GM10248 (cell line): ENCODE results near the gene PLCB3.

ENCODE experiments used
- CTCF ChIA-PET: fragments of 300-600 bp; sonication (Branson Sonifier 250); formaldehyde crosslinking; extraction: SDS; loops from one replicate; lab custom pipeline; 2021; ENCODE audit warnings: antibody characterized with exemption; lab: Yijun Ruan, JAX
- POLR2A ChIA-PET: fragments of 350-650 bp; sonication (Branson Sonifier 250); formaldehyde crosslinking; extraction: SDS; loops from one replicate; lab custom pipeline; 2020; ENCODE audit warnings: antibody characterized with exemption; lab: Yijun Ruan, JAX
- DNase-seq: peaks from one replicate; pipeline ENCODE4 v3.0.0; 2012; ENCODE audit errors: extremely low spot score
- TF ChIP-seq, protein P1 (sequence below): IDR thresholded peaks from 2 replicates; pipeline ENCODE4 v1.5.1; 2012; ENCODE audit warnings: mild to moderate bottlenecking, low read depth; ENCODE audit errors: extremely low read depth, missing control alignments, control extremely low read depth

The PLCB3 gene

DNA sequence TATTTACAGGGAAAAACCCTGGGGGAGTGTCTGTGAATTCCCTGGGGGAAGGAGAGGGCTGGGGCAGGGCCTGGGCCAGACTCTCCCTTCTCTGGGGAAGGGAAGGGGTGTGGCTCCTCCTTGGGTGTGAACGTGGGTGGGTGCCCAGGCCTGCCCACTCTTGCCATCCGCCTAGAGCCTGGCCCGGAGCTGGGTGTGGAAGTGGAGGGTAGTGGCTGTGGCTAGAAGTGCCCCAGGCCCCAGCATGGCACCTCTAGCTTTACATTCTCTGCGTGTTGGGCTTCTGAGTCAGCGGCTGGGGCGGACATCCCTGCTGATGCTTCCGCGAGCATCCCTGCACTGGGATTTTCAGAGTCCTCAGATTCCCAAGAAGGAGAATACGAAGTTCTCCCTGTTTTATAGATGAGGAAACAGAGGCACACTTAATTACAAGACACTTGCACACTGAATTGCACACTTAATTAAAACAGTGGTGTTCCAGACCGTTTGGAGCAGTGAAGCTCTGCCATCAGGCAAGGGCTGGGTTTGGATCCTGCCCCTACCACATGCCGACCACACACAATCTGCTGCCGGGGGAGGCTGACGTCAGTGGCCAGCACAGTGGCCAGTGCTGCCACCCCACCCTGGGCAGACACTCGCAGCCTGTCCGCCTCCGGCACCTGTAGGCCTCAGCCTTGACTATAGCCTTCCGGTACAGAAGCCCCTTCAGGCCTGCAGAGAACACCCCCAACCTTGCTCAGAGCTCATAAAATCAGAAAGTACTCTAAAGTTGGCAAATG, 25.5 kb downstream of the PLCB3 start:
- CTCF ChIA-PET = interaction anchor here (15.3 kb wide), 1 partner anchor 26 kb away, joined by 164 read pairs; the partner anchor contains the start of genes CATSPERZ and ESRRA
- TF ChIP-seq, protein P1, sequence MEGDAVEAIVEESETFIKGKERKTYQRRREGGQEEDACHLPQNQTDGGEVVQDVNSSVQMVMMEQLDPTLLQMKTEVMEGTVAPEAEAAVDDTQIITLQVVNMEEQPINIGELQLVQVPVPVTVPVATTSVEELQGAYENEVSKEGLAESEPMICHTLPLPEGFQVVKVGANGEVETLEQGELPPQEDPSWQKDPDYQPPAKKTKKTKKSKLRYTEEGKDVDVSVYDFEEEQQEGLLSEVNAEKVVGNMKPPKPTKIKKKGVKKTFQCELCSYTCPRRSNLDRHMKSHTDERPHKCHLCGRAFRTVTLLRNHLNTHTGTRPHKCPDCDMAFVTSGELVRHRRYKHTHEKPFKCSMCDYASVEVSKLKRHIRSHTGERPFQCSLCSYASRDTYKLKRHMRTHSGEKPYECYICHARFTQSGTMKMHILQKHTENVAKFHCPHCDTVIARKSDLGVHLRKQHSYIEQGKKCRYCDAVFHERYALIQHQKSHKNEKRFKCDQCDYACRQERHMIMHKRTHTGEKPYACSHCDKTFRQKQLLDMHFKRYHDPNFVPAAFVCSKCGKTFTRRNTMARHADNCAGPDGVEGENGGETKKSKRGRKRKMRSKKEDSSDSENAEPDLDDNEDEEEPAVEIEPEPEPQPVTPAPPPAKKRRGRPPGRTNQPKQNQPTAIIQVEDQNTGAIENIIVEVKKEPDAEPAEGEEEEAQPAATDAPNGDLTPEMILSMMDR = no peak
- POLR2A ChIA-PET = no interaction called here
- no peak for DNase-seq

DNA sequence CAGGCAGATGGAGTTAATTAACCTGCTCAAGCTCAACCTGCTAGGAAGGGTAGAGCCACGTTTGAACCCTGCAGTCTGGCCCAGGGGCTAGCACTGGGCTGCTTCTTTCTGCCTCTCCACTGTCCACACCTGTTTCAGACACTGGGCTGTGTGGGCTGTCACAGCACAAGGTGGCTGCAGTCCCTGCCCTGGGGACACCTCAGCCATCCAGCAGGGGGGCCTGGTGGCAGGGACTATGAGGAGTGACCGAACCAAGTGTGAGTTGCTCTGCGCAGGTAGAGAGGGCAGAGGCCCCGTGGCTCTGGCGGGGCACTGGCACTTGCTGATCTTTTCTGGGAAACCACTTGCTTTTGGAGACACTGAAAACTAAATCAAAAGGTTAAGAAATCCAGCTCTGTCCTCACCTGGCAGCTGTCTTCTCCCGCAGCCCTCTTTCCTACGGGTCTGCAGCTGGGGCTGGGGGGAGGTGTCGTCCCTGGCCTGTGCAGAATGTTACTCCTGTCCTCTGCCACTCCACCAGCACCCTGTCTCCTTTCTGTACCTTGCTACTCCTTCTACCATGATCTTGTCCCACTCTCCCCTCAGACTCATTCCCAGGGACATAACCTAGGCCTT, 27.4 kb downstream of the PLCB3 start:
- TF ChIP-seq, protein P1 = no peak
- ChIA-PET POLR2A (no interaction called here), CTCF (interaction anchor here (2.0 to 15.3 kb wide), 2 partner anchors 24 to 29 kb away, joined by 7 to 164 read pairs; partner anchors contain the start of genes CATSPERZ and ESRRA)
- no peak for DNase-seq

DNA sequence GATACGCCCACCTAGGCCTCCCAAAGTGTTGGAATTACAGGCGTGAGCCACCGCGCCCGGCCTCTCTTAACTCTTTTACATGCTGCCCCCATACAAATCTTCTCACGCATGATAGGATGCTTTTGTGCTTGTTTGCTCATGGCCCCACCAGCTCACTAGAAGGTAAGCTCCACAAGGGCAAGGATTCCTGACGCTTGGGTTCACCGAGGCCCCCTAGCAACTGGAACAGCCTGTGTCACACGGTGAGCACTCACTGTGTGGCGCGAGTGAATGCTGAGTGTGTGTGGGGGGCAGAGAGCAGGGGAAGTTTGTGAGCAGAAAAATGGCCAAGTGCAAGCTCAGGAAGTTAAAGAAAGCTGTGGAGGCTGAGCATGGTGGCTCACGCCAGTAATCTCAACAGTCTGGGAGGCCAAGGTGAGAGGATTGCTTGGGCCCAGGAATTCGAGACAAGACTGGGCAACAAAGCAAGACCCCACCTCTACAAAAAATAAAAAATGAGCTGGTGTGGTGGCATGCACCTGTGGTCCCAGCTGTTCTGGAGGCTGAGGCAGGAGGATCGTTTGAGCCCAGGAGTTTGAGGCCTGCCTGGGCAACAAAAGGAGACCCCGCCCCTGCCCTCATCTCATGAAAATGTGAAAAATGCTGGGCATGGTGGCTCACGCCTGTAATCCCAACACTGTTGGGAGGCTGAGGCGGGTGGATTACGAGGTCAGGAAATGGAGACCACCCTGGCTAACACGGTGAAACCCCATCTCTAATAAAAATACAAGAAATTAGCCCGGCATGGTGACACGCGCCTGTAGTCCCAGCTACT, 30.8 kb downstream of the PLCB3 start:
- ChIA-PET POLR2A (no interaction called here), CTCF (interaction anchor here (5.2 to 14.3 kb wide), 2 partner anchors 10 to 21 kb away, joined by 21 to 186 read pairs; partner anchors contain the start of genes CATSPERZ and ESRRA)

DNA sequence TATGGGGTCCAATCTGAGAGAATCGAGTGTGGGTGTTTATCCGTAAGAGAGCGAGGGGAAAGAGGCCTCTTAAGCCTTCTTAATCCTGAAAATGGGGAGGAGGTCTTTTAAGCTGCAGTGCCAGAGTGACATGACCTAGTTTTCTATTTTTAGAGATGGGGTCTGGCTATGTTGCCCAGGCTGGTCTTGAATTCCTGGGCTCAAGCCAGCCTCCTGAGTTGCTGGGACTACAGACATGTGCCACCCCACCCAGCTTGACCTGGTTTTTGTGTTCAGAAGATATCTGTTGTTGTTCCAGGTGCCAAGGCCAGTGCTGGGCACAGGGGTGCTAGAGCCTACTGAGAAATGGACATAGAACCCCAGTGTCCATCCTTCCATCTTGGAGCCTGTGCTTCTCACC, 31.8 kb downstream of the PLCB3 start:
- ChIA-PET POLR2A (interaction anchor here (2.7 kb wide), 1 partner anchor 11 kb away, joined by 11 read pairs; no protein-coding TSS in a partner anchor), CTCF (interaction anchor here (0.7 to 14.3 kb wide), 3 partner anchors 11 to 33 kb away, joined by 3 to 186 read pairs (median 21); partner anchors contain the start of genes CATSPERZ and ESRRA)
- DNase-seq = no peak
- TF ChIP-seq, protein P1 = no peak

More for the DNA sequence above, 30.8 kb downstream of the PLCB3 start:
- DNase-seq = no peak
- TF ChIP-seq, protein P1 = no peak

DNA sequence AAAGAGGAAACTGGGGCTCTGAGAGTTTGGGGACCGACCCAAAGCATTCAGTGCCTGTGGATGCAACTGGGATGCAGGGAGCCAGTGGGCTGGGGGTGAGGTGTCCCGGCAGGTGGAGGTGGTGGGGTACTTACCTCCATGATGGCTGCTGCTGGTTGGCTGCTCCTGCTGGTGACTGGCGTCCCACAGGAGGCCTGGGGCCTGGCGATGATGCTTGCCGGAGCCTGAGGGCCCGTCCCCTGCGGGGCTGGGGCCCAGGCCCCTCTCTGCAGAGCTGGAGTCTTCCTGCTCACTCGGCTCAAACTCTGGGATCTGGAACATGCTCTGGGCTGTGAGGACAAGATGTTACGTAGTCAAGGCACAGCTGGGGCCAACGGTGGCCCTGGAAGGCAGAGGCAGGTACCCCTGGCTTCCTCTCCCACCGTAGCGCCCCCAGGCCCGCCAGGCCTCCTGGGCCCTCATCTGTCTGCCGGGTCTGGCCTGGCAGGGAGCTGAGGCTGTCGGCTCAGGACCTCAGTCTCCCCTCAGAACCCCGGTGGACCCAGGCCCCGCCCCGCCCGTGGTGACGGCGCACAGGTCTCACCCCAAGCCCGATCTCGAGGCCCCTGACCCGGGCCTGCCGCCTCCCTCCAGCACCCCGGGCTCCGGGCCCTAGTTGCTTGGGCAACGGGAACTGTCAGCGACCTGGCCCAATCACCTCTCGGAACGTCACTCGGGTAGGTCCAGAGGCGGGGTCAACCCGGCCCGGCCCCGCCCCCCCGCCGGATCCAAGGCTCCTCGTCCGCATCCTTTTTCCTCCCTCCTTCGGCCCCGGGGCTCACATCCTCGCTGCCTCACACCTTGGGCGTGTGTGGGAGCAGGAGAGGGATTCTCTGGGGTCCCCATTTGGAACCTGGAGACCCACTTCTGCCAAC, 33.0 kb downstream of the PLCB3 start, which contains the start of gene BAD:
BAD (minus strand) TSS at position 618 of the 914 bp plus-strand sequence; CDS start at position 321, 297 bp downstream.
- DNase-seq = peak; percentile 99
- TF ChIP-seq, protein P1 = peak; percentile 0
- ChIA-PET POLR2A (interaction anchor here (0.8 to 2.7 kb wide), 4 partner anchors 13 to 99 kb away, joined by 3 to 11 read pairs (median 4); partner anchors contain the start of genes NUDT22 and STIP1), CTCF (interaction anchor here (1.2 to 14.3 kb wide), 4 partner anchors 13 to 79 kb away, joined by 3 to 186 read pairs (median 14); partner anchors contain the start of genes CATSPERZ and ESRRA)
